ENCODE results near the gene SLX4IP. TPM values are rescaled to one million over a fixed set of nuclear protein-coding genes. Genes with fewer than 3 reads are reported as not detected.
A peak's percentile ranks its signal among the peaks of the same experiment; 100 is the strongest.

The SLX4IP gene
- total and polyA plus RNA-seq, 2 of the 13 experiments (the other 11 are each of a cell fraction or from before 2014, with no cell fraction given) = 3.6 to 7.3 TPM

GRCh38 chr20:10433623-10434466 is 1.3 kb upstream of the SLX4IP start, which contains the start of gene MKKS (continued):
- TF ChIP-seq JUND (CRISPR knock-in tag; IDR thresholded peaks at IDR 0.05) (peak; percentile 61), ELF1 (CRISPR knock-in tag; IDR thresholded peaks at IDR 0.05) (peak; percentile 45; the same call in 1 of the 2 replicates), CREB3 (CRISPR knock-in tag; IDR thresholded peaks at IDR 0.05) (0 out of 2 replicates have a peak, but pooled peaks have one; percentile 80), ZNF30 (CRISPR knock-in tag; IDR thresholded peaks at IDR 0.05) (no peak), MIXL1 (CRISPR knock-in tag; IDR thresholded peaks at IDR 0.05) (no peak), HMGXB3 (CRISPR knock-in tag; IDR thresholded peaks at IDR 0.05; ENCODE audit: borderline replicate concordance) (peak; percentile 17; the same call in 1 of the 2 replicates), SMAD9 (CRISPR knock-in tag; IDR thresholded peaks at IDR 0.05) (peak; percentile 81; the same call in 1 of the 2 replicates), NFE2L2 (IDR thresholded peaks at IDR 0.05; ENCODE audit: low read length) (no peak), FOXA1 (IDR thresholded peaks at IDR 0.05) (no peak), FOXA1 (CRISPR knock-in tag; IDR thresholded peaks at IDR 0.05) (peak; percentile 68; the same call in 1 of the 2 replicates), HNF4A (CRISPR knock-in tag; IDR thresholded peaks at IDR 0.05) (peak; percentile 20; the same call in 1 of the 2 replicates), NAIF1 (CRISPR knock-in tag; IDR thresholded peaks at IDR 0.05; ENCODE audit: borderline replicate concordance) (no peak), WIZ (CRISPR knock-in tag; IDR thresholded peaks at IDR 0.05) (no peak), ZNF292 (CRISPR knock-in tag; IDR thresholded peaks at IDR 0.05; ENCODE audit: borderline replicate concordance, low read depth) (peak; percentile 71), ZNF138 (CRISPR knock-in tag; IDR thresholded peaks at IDR 0.05; ENCODE audit: low read depth) (peak; percentile 64), BRD4 (CRISPR knock-in tag; IDR thresholded peaks at IDR 0.05) (peak; percentile 85), XBP1 (CRISPR knock-in tag; IDR thresholded peaks at IDR 0.05) (peak; percentile 88), ATF2 (CRISPR knock-in tag; IDR thresholded peaks at IDR 0.05) (peak; percentile 71; the same call in 1 of the 2 replicates), ETV6 (CRISPR knock-in tag; conservative IDR thresholded peaks at IDR 0.05) (peak; percentile 85; the same call in 1 of the 2 replicates), SNAPC2 (CRISPR knock-in tag; IDR thresholded peaks at IDR 0.05) (peak; percentile 96; the same call in 1 of the 2 replicates), ZFP37 (CRISPR knock-in tag; IDR thresholded peaks at IDR 0.05; ENCODE audit: borderline replicate concordance) (peak; percentile 96), IKZF1 (IDR thresholded peaks at IDR 0.05) (no peak), IRF2 (CRISPR knock-in tag; IDR thresholded peaks at IDR 0.05) (no peak; the same call in 1 of the 2 replicates), ZNF121 (CRISPR knock-in tag; IDR thresholded peaks at IDR 0.05) (no peak)
